Brain microvascular endothelial cell (primary cell): ENCODE data around the gene RMND5B.
"Not testable (repeated sequence)": the region's sequence is repeated elsewhere in the genome, so short reads cannot be mapped to it uniquely, and the experiment has no call there.

ENCODE experiments used
- DNase-seq: peaks from one replicate; pipeline ENCODE4 v3.0.0-alpha.2; 2020
- H3K27ac ChIP-seq: fragments of 250-450 bp; sonication (Bioruptor Pico); 2 replicates; pipeline ENCODE4 v1.5.1; 2020; ENCODE audit warnings: mild to moderate bottlenecking, moderate library complexity
- H3K27me3 ChIP-seq: fragments of 250-450 bp; sonication (Bioruptor Pico); replicated peaks from 2 replicates; pipeline ENCODE4 v1.5.1; 2020; ENCODE audit warnings: mild to moderate bottlenecking
- H3K36me3 ChIP-seq: fragments of 250-450 bp; sonication (Bioruptor Pico); replicated peaks from 2 replicates; pipeline ENCODE4 v1.5.1; 2020; ENCODE audit warnings: mild to moderate bottlenecking
- H3K4me3 ChIP-seq: 2 replicates; pipeline ENCODE4 v1.5.1; 2011; ENCODE audit warnings: low read depth, mild to moderate bottlenecking, control low read depth, low read length, moderate library complexity
- CTCF ChIP-seq: IDR thresholded peaks from 2 replicates; pipeline ENCODE4 v1.5.1; 2011; ENCODE audit warnings: low read depth, mild to moderate bottlenecking, moderate library complexity, low read length, control low read depth, inconsistent platforms; ENCODE audit errors: missing control alignments
- in situ Hi-C: cut with HindIII; loops from 2 replicates; pipeline ENCODE4 v1.10.0; 2017; ENCODE audit warnings: low sequenced_read_pairs, low pct_ligation_motif_present

The RMND5B gene

GRCh38 chr5:178192244-178192643, 61.4 kb downstream of the RMND5B start:
- no peak overlapping the region for H3K4me3 ChIP-seq
- H3K36me3 ChIP-seq: no peaks in the 10 kb centered on the region
- peaks cover 4% of the 10 kb centered on the region for H3K27me3 ChIP-seq
- no peak for TF ChIP-seq CTCF
- no peak for DNase-seq
- in situ Hi-C loops: no loop called here
- no peak overlapping the region for H3K27ac ChIP-seq

DNA sequence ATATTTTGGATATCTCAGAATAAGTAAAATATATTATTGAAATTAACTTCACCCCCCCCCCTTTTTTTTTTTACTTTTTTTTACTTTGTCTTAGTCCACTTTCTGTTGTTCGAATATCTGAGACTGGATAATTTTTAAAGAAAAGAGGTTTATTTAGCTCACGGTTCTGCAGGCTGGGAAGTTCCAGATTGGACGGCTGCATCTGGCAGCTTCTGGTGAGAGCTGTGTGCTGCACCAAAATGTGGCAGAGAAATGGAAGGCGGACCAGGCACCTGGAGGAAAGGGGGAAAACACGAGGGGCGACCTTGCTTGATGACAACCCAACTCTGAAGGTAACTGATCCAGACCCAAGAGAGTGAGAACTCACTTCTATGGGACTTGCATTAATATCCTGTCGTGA, 62.0 kb downstream of the RMND5B start:
- no peaks in the 10 kb centered on the region for H3K36me3 ChIP-seq
- no peak overlapping the region for H3K27ac ChIP-seq
- in situ Hi-C loops: no loop called here
- H3K4me3 ChIP-seq: no peak overlapping the region
- DNase-seq: no peak
- TF ChIP-seq CTCF: no peak
- peaks cover 4% of the 10 kb centered on the region for H3K27me3 ChIP-seq

- TF ChIP-seq CTCF: no peak
- Histone ChIP-seq H3K36me3 (no peaks in the 10 kb centered on the region), H3K4me3 (no peak overlapping the region), H3K27me3 (peaks cover 4% of the 10 kb centered on the region), H3K27ac (no peak overlapping the region)
- in situ Hi-C loops: no loop called here
- DNase-seq: no peak
Observed at GRCh38 chr5:178193251-178193809, 62.5 kb downstream of the RMND5B start.

DNA sequence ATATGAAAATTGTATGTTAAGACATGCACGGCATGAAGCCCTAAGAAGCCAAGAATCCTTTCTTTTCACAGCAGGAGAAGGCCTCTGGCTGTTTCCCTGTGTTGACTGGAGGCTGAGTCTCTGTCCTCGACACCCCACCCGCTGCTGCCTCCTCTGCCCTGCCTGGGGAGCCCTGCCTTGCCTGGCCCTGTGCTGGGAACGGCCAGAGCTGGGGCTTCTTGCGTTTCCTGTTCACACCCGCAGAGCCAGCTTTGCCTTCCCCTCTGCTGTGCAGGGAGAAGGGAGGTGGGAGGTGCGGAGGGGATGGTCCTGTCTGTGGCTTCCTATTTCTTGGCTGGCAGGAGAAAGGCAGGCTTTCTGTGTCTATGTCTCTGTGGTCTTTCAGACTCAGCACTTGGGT, 63.2 kb downstream of the RMND5B start:
- TF ChIP-seq CTCF: no peak
- DNase-seq: no peak
- Histone ChIP-seq H3K4me3 (no peak overlapping the region), H3K27me3 (peaks cover 4% of the 10 kb centered on the region), H3K27ac (no peak overlapping the region), H3K36me3 (no peaks in the 10 kb centered on the region)
- in situ Hi-C loops: no loop called here

DNA sequence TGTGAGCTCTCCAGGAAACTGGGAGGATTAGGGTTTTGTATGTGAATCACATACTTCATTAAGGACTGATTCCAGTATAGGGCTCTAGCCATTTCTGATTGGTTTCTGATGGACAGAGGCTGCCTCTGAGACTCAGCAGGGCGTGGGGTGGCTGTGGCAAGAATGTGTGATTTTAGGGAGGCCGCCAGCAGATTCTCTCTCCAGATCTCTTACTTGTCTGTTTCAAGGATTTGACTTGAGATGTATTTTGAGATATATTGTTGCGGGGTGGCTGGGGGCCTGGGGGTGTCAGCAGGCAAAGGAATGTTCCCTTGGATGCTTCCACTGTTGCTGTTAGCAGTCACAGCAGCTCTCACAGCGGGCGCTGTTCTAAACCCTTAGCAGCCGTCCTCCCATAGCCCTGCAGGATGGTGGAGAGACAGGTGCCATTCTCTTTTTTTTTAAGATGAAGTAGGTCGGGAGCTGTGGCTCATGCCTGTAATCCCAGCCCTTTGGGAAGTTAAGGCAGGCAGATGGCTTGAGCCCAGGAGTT, 65.5 kb downstream of the RMND5B start:
- Histone ChIP-seq H3K4me3 (no peak overlapping the region), H3K27me3 (peaks cover 4% of the 10 kb centered on the region), H3K36me3 (no peaks in the 10 kb centered on the region), H3K27ac (no peak overlapping the region)
- DNase-seq: no peak
- no peak for TF ChIP-seq CTCF
- in situ Hi-C loops: no loop called here

DNA sequence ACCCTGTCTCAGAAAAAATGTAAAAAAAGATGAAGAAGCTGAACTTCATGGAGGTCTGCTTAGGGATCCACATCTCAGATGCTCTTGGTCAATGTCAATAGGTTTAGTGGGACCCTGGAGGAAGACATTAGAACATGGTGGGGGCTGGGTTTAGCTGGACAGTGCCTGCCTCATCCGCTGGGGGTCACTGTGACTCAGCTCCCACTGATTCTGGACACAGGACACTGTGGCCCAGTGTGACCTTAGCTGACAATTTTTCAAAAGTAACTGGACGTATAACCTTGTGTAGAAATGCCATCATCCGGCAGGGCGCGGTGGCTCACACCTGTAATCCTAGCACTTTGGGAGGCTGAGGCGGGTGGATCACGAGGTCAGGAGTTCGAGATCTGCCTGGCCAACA, 66.2 kb downstream of the RMND5B start:
- H3K4me3 ChIP-seq: no peak overlapping the region
- no peak overlapping the region for H3K27ac ChIP-seq
- no peaks in the 10 kb centered on the region for H3K36me3 ChIP-seq
- H3K27me3 ChIP-seq: peaks cover 4% of the 10 kb centered on the region
- peak; percentile 58 for TF ChIP-seq CTCF
- DNase-seq: no peak
- in situ Hi-C loops: no loop called here

GRCh38 chr5:178198151-178198550, 67.3 kb downstream of the RMND5B start:
- H3K4me3 ChIP-seq, in situ Hi-C loops, H3K36me3 ChIP-seq, H3K27me3 ChIP-seq, H3K27ac ChIP-seq, DNase-seq: not testable (repeated sequence)
